GM21367 (cell line): ENCODE data around the gene C4orf51.

Experiments used
- ATAC-seq: cut with Tn5 transposase; IDR thresholded peaks from one replicate; pipeline ENCODE4 v1.9.1; 2021; ENCODE audit not compliant: unreplicated experiment

Gene C4orf51

GRCh38 chr4:145755802-145756201, 75.9 kb downstream of the C4orf51 start:
- no peak for ATAC-seq

GRCh38 chr4:145756244-145756643, 76.3 kb downstream of the C4orf51 start:
- no peak for ATAC-seq

DNA sequence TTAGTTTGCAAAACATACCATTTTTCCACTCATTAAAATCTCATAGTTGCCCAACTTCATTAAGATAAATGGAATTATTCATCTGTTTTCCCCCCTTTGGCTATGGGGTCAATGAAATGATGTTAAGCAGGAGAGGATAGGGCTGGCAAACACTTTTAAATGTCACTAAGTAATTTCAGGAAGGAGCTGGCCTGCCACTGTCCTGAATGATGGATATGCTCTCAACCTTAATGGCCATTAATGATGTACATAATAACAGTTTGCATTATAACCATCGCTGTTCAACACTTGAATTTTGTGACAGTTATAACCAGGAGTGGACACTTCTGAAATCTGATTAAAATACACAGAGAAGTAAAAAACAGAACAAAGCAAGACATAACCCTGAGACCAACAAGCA, 77.2 kb downstream of the C4orf51 start:
- no peak for ATAC-seq

DNA sequence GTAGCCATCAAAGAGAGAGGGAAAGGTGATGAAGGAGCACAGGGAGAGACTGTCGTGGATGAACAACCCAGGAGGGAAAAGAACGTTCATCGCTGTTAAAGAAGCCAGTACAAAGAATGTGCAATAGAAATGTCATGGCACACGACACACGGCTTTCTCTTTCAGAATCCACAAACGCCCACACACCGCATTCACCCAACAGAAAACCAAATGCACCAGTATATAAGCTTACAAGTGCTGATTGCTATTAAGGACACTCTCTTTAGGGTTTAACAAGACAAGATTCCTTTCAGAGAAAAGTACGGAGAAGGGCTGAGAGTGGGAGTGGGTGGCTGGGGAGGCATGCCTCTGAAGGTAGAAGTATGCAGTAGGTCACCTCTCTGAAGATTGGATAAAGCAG, 80.2 kb downstream of the C4orf51 start:
- ATAC-seq: no peak

DNA sequence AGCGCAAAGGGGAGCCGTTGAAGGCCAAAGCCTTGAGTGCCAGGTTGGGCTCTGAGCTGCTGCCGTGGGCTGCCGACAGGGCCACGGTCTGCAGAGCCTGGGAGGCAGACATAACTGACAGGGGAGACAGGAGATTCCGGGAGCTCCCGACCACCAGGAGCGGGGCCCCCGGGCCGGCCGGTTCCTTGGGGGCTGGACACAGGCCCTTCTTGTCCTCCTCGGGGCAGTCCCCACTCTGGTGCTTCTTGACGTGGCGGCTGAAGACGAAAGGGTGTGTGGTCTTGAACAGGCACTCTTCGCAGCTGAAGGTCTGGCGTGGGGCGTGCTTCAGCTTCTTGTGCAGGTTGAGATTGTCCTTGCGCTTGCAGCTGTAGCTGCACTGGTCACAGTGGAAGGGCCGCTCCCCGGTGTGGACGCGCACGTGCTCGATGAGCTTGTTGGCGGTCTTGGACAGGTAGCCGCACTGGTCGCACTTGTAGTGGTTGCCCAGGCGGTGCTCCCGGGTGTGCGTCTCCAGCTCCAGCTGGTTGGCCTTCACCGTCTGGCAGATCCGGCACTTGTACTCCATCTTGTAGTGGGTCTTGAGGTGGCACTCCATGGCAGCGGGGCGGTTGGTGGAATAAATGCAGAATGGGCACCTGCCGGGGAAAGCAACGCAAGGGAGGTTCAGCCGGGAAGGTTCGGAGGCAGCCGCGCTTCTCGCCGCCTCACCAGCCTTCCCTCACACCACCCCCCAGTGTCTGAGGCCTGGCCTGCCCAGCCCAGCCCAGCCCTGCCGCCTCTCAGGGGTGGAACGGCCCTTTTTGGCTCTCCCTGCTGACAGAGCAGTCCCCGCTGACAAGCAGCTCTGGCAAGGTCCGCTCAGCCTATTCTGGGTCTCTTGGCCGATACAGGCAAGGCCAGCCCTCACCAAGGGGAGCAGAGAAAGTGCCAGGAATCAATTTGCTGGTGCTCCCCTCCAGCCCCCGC, 81.3 kb downstream of the C4orf51 start:
- ATAC-seq: no peak

GRCh38 chr4:145762719-145763118, 82.8 kb downstream of the C4orf51 start:
- no peak for ATAC-seq

- no peak for ATAC-seq
These were observed 83.5 kb downstream of the C4orf51 start for GRCh38 chr4:145763399-145763798.

- no peak for ATAC-seq
These were observed 86.3 kb downstream of the C4orf51 start for GRCh38 chr4:145766273-145766672.

GRCh38 chr4:145769450-145770037, 89.6 kb downstream of the C4orf51 start:
- ATAC-seq: no peak

GRCh38 chr4:145770124-145770523, 90.2 kb downstream of the C4orf51 start:
- ATAC-seq: no peak

GRCh38 chr4:145772347-145772746, 92.4 kb downstream of the C4orf51 start:
- ATAC-seq: no peak

DNA sequence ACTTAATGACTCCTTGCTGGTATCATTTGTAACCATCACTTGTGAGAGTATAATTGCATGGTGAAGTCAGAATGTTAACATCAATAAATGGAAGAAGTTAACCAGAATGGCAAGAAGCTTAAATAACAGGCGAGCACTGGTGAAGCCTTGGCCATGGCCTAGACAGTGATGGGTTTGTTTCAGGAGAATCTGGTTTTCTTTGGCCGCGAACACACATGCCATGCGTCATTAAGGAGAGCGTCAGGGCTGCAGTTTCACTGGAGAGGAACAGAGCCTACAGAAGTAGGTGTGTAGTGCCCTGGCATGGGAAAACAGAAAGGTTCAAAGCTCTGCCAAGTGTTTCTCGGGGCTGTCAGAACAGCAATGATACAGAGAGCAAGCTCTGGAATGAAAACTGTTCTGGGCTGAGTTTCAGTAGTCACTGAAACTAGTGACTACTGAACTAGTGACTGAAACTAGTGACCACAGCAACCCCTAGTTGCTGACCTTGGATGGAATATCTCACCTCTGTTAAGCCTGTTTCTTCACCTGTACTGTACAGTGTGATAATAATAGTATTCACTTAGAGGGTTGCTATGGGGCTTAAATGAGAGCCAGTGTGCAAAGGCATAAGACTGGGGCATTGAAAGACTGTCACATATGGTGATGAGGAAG, 93.8 kb downstream of the C4orf51 start:
- peak; percentile 91 for ATAC-seq

DNA sequence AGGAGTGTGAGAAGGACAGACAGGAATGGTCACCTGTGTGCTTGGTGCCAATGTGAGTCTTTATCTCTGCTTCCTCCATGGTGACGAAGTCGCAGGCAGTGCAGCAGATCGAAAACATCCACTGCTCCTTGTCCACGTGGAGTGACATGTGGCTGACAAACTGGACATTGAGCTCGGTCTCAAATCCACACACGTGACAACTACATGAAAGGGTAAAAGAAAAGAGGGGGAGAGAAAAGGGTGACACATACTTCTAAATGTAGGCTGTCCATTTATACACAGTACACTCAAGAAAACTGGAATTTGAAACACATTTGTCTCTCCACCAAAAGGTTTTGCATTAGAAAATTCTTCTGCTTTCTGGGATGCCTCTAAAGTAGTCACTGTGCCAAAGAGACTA, 94.5 kb downstream of the C4orf51 start:
- no peak for ATAC-seq

GRCh38 chr4:145775406-145775805, 95.5 kb downstream of the C4orf51 start:
- no peak for ATAC-seq

DNA sequence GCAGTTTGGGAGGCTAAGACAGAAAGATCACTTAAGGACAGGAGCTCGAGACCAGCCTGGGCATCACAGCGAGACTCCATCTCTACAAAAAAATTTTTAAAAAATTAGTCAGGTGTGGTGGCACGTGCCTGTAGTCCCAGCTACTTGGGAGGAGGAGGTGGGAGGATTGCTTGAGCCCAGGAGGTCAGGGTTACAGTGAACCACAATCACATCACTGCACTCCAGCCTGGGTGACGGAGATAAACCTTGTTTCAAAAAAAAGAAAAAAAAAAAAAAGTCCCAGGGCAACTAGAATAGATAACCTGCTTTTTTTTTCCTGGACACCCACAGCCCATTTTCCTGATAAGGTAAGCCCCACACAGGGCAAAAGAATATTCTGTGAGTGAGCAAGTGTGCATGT, 96.3 kb downstream of the C4orf51 start:
- ATAC-seq: no peak

- ATAC-seq: no peak
These were observed 99.4 kb downstream of the C4orf51 start for GRCh38 chr4:145779319-145779801.

DNA sequence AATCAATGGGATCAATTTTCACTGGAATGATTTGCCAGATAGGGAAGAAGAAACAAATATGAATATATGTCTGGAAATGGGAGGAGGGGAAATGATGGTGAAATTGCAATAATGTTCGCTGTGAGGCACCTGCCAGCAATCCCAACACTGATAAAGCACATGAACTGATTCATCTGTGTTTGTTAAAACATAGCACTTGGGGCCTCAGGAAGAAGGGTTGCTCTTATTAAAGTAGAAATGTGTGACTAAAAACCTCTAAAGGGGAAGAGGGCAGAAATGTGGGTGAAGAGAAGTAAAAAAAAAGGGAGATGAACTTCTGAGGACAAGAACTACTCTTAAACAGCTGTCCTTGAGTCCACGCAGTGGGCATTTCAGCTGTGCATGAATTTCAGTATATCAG, 101.4 kb downstream of the C4orf51 start:
- no peak for ATAC-seq
